Measurements from ENCODE around the gene HOXC6.

Gene HOXC6

GRCh38 chr12:54009171-54010052 lies 18.8 kb upstream of the HOXC6 start:
- Histone ChIP-seq H3K36me3 (ENCODE audit: control insufficient read depth, insufficient read depth, low read length) (no peaks in the 10 kb centered on the region), H3K4me1 (ENCODE audit: control insufficient read depth, insufficient read depth, low read length) (peaks cover 3% of the 10 kb centered on the region), H3K27ac (ENCODE audit: low read depth, low read length) (no peak overlapping the region), H3K9ac (ENCODE audit: low read length) (no peak overlapping the region), H3K4me3 (ENCODE audit: low read length) (no peak overlapping the region), H3K27me3 (ENCODE audit: control insufficient read depth, insufficient read depth, low read length) (peaks cover 75% of the 10 kb centered on the region)

GRCh38 chr12:54010053-54010971 lies 17.9 kb upstream of the HOXC6 start:
- Histone ChIP-seq H3K27ac (ENCODE audit: low read depth, low read length) (no peak overlapping the region), H3K9ac (ENCODE audit: low read length) (no peak overlapping the region), H3K36me3 (ENCODE audit: control insufficient read depth, insufficient read depth, low read length) (no peaks in the 10 kb centered on the region), H3K27me3 (ENCODE audit: control insufficient read depth, insufficient read depth, low read length) (peaks cover 74% of the 10 kb centered on the region), H3K4me3 (ENCODE audit: low read length) (no peak overlapping the region), H3K4me1 (ENCODE audit: control insufficient read depth, insufficient read depth, low read length) (peaks cover 3% of the 10 kb centered on the region)

- Histone ChIP-seq H3K4me1 (ENCODE audit: control insufficient read depth, insufficient read depth, low read length) (peaks cover 3% of the 10 kb centered on the region), H3K27me3 (ENCODE audit: control insufficient read depth, insufficient read depth, low read length) (peaks cover 74% of the 10 kb centered on the region), H3K9ac (ENCODE audit: low read length) (no peak overlapping the region), H3K4me3 (ENCODE audit: low read length) (no peak overlapping the region), H3K27ac (ENCODE audit: low read depth, low read length) (no peak overlapping the region), H3K36me3 (ENCODE audit: control insufficient read depth, insufficient read depth, low read length) (no peaks in the 10 kb centered on the region)
These were observed 17.1 kb upstream of the HOXC6 start for GRCh38 chr12:54010972-54011664.

GRCh38 chr12:54011665-54012532 lies 16.3 kb upstream of the HOXC6 start:
- Histone ChIP-seq H3K36me3 (ENCODE audit: control insufficient read depth, insufficient read depth, low read length) (no peaks in the 10 kb centered on the region), H3K4me1 (ENCODE audit: control insufficient read depth, insufficient read depth, low read length) (peaks cover 3% of the 10 kb centered on the region), H3K27me3 (ENCODE audit: control insufficient read depth, insufficient read depth, low read length) (peaks cover 72% of the 10 kb centered on the region), H3K27ac (ENCODE audit: low read depth, low read length) (no peak overlapping the region), H3K9ac (ENCODE audit: low read length) (no peak overlapping the region), H3K4me3 (ENCODE audit: low read length) (no peak overlapping the region)

- peaks cover 70% of the 10 kb centered on the region for H3K27me3 ChIP-seq (ENCODE audit: control insufficient read depth, insufficient read depth, low read length)
- peaks cover 3% of the 10 kb centered on the region for H3K4me1 ChIP-seq (ENCODE audit: control insufficient read depth, insufficient read depth, low read length)
These were observed 15.4 kb upstream of the HOXC6 start for GRCh38 chr12:54012631-54013409.

GRCh38 chr12:54014377-54015017 lies 13.7 kb upstream of the HOXC6 start:
- Histone ChIP-seq H3K9ac (ENCODE audit: low read length) (no peak overlapping the region), H3K4me3 (ENCODE audit: low read length) (no peak overlapping the region), H3K4me1 (ENCODE audit: control insufficient read depth, insufficient read depth, low read length) (peaks cover under 1% of the 10 kb centered on the region), H3K27me3 (ENCODE audit: control insufficient read depth, insufficient read depth, low read length) (peaks cover 71% of the 10 kb centered on the region), H3K36me3 (ENCODE audit: control insufficient read depth, insufficient read depth, low read length) (no peaks in the 10 kb centered on the region), H3K27ac (ENCODE audit: low read depth, low read length) (no peak overlapping the region)

More at GRCh38 chr12:54012631-54013409, 15.4 kb upstream of the HOXC6 start:
- Histone ChIP-seq H3K9ac (ENCODE audit: low read length) (no peak overlapping the region), H3K4me3 (ENCODE audit: low read length) (no peak overlapping the region), H3K27ac (ENCODE audit: low read depth, low read length) (no peak overlapping the region), H3K36me3 (ENCODE audit: control insufficient read depth, insufficient read depth, low read length) (no peaks in the 10 kb centered on the region)

- Histone ChIP-seq H3K9ac (ENCODE audit: low read length) (no peak overlapping the region), H3K27me3 (ENCODE audit: control insufficient read depth, insufficient read depth, low read length) (peaks cover 66% of the 10 kb centered on the region), H3K4me3 (ENCODE audit: low read length) (no peak overlapping the region), H3K27ac (ENCODE audit: low read depth, low read length) (no peak overlapping the region), H3K36me3 (ENCODE audit: control insufficient read depth, insufficient read depth, low read length) (no peaks in the 10 kb centered on the region), H3K4me1 (ENCODE audit: control insufficient read depth, insufficient read depth, low read length) (no peaks in the 10 kb centered on the region)
These were observed 13.0 kb upstream of the HOXC6 start for GRCh38 chr12:54015018-54015931.

- no peak overlapping the region for H3K9ac ChIP-seq (ENCODE audit: low read length)
These were observed 12.2 kb upstream of the HOXC6 start for GRCh38 chr12:54016051-54016450.

GRCh38 chr12:54016478-54016964 lies 11.7 kb upstream of the HOXC6 start:
- no peak overlapping the region for H3K27ac ChIP-seq (ENCODE audit: low read depth, low read length)
- no peak overlapping the region for H3K4me3 ChIP-seq (ENCODE audit: low read length)
- peaks cover 64% of the 10 kb centered on the region for H3K27me3 ChIP-seq (ENCODE audit: control insufficient read depth, insufficient read depth, low read length)
- no peaks in the 10 kb centered on the region for H3K4me1 ChIP-seq (ENCODE audit: control insufficient read depth, insufficient read depth, low read length)
- H3K36me3 ChIP-seq (ENCODE audit: control insufficient read depth, insufficient read depth, low read length) = no peaks in the 10 kb centered on the region
- no peak overlapping the region for H3K9ac ChIP-seq (ENCODE audit: low read length)

More at GRCh38 chr12:54016051-54016450, 12.2 kb upstream of the HOXC6 start:
- no peaks in the 10 kb centered on the region for H3K36me3 ChIP-seq (ENCODE audit: control insufficient read depth, insufficient read depth, low read length)
- no peak overlapping the region for H3K4me3 ChIP-seq (ENCODE audit: low read length)
- H3K4me1 ChIP-seq (ENCODE audit: control insufficient read depth, insufficient read depth, low read length) = no peaks in the 10 kb centered on the region
- peaks cover 63% of the 10 kb centered on the region for H3K27me3 ChIP-seq (ENCODE audit: control insufficient read depth, insufficient read depth, low read length)
- no peak overlapping the region for H3K27ac ChIP-seq (ENCODE audit: low read depth, low read length)

Measured in rectal smooth muscle tissue (tissue), 1 donor.